Measurements from ENCODE around the gene ARVCF.

ARVCF gene

GRCh38 chr22:20053407-20054033 is 36.9 kb upstream of the ARVCF start:
- DNase-seq (ENCODE audit: low spot score) = no peak

GRCh38 chr22:20052309-20053259 is 36.0 kb upstream of the ARVCF start:
- no peak for DNase-seq (ENCODE audit: low spot score)

- DNase-seq (ENCODE audit: low spot score) = no peak
These were observed 35.3 kb upstream of the ARVCF start for GRCh38 chr22:20051927-20052308.

- no peak for DNase-seq (ENCODE audit: low spot score)
These were observed 30.1 kb upstream of the ARVCF start for GRCh38 chr22:20046730-20047129.

GRCh38 chr22:20044495-20045151 is 28.0 kb upstream of the ARVCF start:
- no peak for DNase-seq (ENCODE audit: low spot score)

- no peak for DNase-seq (ENCODE audit: low spot score)
These were observed 27.3 kb upstream of the ARVCF start for GRCh38 chr22:20043997-20044342.

- no peak for DNase-seq (ENCODE audit: low spot score)
These were observed 26.7 kb upstream of the ARVCF start for GRCh38 chr22:20043057-20043996.

GRCh38 chr22:20040327-20041200 is 23.9 kb upstream of the ARVCF start:
- no peak for DNase-seq (ENCODE audit: low spot score)

GRCh38 chr22:20039683-20040325 is 23.2 kb upstream of the ARVCF start:
- no peak for DNase-seq (ENCODE audit: low spot score)

GRCh38 chr22:20038574-20038973 is 22.0 kb upstream of the ARVCF start:
- DNase-seq (ENCODE audit: low spot score) = no peak

GRCh38 chr22:20037419-20037818 is 20.8 kb upstream of the ARVCF start:
- no peak for DNase-seq (ENCODE audit: low spot score)

GRCh38 chr22:20036535-20037392 is 20.1 kb upstream of the ARVCF start:
- no peak for DNase-seq (ENCODE audit: low spot score)

- no peak for DNase-seq (ENCODE audit: low spot score)
These were observed 19.5 kb upstream of the ARVCF start for GRCh38 chr22:20036084-20036482.

GRCh38 chr22:20035375-20036083 is 18.9 kb upstream of the ARVCF start:
- DNase-seq (ENCODE audit: low spot score) = no peak

- no peak for DNase-seq (ENCODE audit: low spot score)
These were observed 17.5 kb upstream of the ARVCF start for GRCh38 chr22:20034143-20034542.

GRCh38 chr22:20033045-20033706 is 16.6 kb upstream of the ARVCF start:
- peak; percentile 37 for DNase-seq (ENCODE audit: low spot score)

GRCh38 chr22:20032407-20032991 is 15.9 kb upstream of the ARVCF start:
- DNase-seq (ENCODE audit: low spot score) = no peak

Data from AG08396 (cell line).